ENCODE measurements around the gene C9orf152. TPM values are rescaled to one million over a fixed set of nuclear protein-coding genes. Genes with fewer than 3 reads are reported as not detected.
A peak's percentile ranks its signal among the peaks of the same experiment; 100 is the strongest.

The C9orf152 gene
- total and polyA plus RNA-seq, 2 of the 13 experiments (the other 11 are each of a cell fraction or from before 2014, with no cell fraction given): 0.24 to 0.48 TPM

DNA sequence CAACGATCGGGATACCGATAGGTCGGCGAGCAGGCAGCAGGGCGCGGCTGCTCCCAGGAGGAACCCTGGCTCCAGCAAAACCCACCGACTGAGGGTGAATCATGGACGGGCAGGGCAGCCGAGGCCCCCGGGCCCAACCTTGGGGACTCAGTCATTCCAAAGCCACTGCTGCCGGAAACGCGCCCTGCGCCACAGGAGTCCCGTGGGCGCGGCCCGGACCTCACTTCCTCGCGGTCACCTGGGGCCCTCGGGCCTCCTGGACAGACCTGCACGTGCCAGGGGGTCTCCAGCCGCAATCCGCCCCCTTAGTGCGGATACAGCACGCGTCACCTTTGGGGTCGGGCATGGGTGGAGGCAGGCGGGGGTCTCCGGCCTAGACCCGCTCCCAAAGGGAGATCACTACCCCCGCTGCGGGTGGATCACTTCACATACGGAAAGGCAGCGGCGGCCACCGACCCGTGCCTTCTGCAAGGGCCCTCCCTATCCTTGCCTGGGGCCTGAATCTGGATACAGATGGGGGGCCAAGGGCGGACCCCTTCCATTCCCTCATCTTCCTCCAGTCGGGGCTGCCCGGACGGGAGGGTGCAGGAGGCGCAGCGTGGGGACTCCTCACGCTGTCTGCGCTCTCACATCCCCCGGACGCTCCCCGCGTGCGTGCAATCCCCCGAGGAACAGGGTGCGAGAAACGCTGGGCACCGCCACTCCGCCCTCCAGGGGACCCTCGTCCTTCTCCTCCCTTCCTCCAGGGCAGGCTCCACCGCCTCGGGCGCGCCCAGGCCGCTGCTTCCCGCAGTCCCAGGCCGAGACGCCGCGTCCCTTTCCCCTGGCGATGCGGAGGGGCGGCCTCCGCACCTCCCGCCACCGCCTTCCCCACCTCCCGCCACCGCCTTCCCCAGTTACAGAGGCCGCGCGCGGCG, 47.8 kb upstream of the C9orf152 start (continued):
- TF ChIP-seq, protein P1, sequence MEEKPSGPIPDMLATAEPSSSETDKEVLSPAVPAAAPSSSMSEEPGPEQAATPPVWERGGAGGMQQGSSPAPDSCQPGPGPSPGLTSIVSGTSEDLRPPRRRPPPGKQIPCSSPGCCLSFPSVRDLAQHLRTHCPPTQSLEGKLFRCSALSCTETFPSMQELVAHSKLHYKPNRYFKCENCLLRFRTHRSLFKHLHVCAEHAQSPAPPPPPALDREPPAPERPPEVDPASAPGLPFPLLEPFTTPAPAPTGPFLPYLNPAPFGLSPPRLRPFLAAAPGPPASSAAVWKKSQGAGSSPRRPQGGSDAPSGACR (CRISPR knock-in tag; IDR thresholded peaks at IDR 0.05): no peak
- no peak; the same call in 1 of the 2 replicates for TF ChIP-seq ZFP90 (CRISPR knock-in tag; IDR thresholded peaks at IDR 0.05; ENCODE audit: borderline replicate concordance)
- TF ChIP-seq GTF2F1 (IDR thresholded peaks at IDR 0.05; ENCODE audit: low read length): no peak
- TF ChIP-seq, protein P2, sequence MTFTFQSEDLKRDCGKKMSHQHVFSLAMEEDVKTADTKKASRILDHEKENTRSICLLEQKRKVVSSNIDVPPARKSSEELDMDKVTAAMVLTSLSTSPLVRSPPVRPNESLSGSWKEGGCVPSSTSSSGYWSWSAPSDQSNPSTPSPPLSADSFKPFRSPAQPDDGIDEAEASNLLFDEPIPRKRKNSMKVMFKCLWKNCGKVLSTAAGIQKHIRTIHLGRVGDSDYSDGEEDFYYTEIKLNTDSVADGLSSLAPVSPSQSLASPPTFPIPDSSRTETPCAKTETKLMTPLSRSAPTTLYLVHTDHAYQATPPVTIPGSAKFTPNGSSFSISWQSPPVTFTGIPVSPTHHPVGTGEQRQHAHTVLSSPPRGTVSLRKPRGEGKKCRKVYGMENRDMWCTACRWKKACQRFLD (CRISPR knock-in tag; IDR thresholded peaks at IDR 0.05; ENCODE audit: borderline replicate concordance): no peak
- no peak for TF ChIP-seq TBL1XR1 (IDR thresholded peaks at IDR 0.05; ENCODE audit: borderline replicate concordance, low read length, partially characterized antibody)
- TF ChIP-seq JARID2 (CRISPR knock-in tag; IDR thresholded peaks at IDR 0.05; ENCODE audit: insufficient replicate concordance): no peak
- no peak for TF ChIP-seq NFATC3 (CRISPR knock-in tag; IDR thresholded peaks at IDR 0.05)
- TF ChIP-seq ZNF652 (CRISPR knock-in tag; IDR thresholded peaks at IDR 0.05; ENCODE audit: borderline replicate concordance, low read depth): no peak
- TF ChIP-seq, protein P3, sequence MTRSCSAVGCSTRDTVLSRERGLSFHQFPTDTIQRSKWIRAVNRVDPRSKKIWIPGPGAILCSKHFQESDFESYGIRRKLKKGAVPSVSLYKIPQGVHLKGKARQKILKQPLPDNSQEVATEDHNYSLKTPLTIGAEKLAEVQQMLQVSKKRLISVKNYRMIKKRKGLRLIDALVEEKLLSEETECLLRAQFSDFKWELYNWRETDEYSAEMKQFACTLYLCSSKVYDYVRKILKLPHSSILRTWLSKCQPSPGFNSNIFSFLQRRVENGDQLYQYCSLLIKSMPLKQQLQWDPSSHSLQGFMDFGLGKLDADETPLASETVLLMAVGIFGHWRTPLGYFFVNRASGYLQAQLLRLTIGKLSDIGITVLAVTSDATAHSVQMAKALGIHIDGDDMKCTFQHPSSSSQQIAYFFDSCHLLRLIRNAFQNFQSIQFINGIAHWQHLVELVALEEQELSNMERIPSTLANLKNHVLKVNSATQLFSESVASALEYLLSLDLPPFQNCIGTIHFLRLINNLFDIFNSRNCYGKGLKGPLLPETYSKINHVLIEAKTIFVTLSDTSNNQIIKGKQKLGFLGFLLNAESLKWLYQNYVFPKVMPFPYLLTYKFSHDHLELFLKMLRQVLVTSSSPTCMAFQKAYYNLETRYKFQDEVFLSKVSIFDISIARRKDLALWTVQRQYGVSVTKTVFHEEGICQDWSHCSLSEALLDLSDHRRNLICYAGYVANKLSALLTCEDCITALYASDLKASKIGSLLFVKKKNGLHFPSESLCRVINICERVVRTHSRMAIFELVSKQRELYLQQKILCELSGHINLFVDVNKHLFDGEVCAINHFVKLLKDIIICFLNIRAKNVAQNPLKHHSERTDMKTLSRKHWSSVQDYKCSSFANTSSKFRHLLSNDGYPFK (CRISPR knock-in tag; IDR thresholded peaks at IDR 0.05; ENCODE audit: borderline replicate concordance): peak; percentile 44; the same call in 1 of the 2 replicates
- TF ChIP-seq, protein P4, sequence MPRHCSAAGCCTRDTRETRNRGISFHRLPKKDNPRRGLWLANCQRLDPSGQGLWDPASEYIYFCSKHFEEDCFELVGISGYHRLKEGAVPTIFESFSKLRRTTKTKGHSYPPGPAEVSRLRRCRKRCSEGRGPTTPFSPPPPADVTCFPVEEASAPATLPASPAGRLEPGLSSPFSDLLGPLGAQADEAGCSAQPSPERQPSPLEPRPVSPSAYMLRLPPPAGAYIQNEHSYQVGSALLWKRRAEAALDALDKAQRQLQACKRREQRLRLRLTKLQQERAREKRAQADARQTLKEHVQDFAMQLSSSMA (CRISPR knock-in tag; IDR thresholded peaks at IDR 0.05): 0 out of 2 replicates have a peak, but pooled peaks have one; percentile 23
- TF ChIP-seq NR3C1 (CRISPR knock-in tag; IDR thresholded peaks at IDR 0.05): no peak
- TF ChIP-seq, protein P5, sequence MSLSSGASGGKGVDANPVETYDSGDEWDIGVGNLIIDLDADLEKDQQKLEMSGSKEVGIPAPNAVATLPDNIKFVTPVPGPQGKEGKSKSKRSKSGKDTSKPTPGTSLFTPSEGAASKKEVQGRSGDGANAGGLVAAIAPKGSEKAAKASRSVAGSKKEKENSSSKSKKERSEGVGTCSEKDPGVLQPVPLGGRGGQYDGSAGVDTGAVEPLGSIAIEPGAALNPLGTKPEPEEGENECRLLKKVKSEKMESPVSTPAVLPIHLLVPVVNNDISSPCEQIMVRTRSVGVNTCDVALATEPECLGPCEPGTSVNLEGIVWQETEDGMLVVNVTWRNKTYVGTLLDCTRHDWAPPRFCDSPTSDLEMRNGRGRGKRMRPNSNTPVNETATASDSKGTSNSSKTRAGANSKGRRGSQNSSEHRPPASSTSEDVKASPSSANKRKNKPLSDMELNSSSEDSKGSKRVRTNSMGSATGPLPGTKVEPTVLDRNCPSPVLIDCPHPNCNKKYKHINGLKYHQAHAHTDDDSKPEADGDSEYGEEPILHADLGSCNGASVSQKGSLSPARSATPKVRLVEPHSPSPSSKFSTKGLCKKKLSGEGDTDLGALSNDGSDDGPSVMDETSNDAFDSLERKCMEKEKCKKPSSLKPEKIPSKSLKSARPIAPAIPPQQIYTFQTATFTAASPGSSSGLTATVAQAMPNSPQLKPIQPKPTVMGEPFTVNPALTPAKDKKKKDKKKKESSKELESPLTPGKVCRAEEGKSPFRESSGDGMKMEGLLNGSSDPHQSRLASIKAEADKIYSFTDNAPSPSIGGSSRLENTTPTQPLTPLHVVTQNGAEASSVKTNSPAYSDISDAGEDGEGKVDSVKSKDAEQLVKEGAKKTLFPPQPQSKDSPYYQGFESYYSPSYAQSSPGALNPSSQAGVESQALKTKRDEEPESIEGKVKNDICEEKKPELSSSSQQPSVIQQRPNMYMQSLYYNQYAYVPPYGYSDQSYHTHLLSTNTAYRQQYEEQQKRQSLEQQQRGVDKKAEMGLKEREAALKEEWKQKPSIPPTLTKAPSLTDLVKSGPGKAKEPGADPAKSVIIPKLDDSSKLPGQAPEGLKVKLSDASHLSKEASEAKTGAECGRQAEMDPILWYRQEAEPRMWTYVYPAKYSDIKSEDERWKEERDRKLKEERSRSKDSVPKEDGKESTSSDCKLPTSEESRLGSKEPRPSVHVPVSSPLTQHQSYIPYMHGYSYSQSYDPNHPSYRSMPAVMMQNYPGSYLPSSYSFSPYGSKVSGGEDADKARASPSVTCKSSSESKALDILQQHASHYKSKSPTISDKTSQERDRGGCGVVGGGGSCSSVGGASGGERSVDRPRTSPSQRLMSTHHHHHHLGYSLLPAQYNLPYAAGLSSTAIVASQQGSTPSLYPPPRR (CRISPR knock-in tag; IDR thresholded peaks at IDR 0.05; ENCODE audit: borderline replicate concordance): 0 out of 2 replicates have a peak, but pooled peaks have one; percentile 26
- no peak for TF ChIP-seq FOXK2 (IDR thresholded peaks at IDR 0.05)
- no peak for TF ChIP-seq ZNF143 (CRISPR knock-in tag; IDR thresholded peaks at IDR 0.05)
- no peak for TF ChIP-seq ARNT (IDR thresholded peaks at IDR 0.05)
- TF ChIP-seq SMAD3 (CRISPR knock-in tag; IDR thresholded peaks at IDR 0.05): 0 out of 2 replicates have a peak, but pooled peaks have one; percentile 10
- peak; percentile 31; the same call in 1 of the 2 replicates for TF ChIP-seq PRMT3 (CRISPR knock-in tag; IDR thresholded peaks at IDR 0.05; ENCODE audit: borderline replicate concordance, low read depth)
- peak; percentile 20 for TF ChIP-seq ZNF883 (CRISPR knock-in tag; IDR thresholded peaks at IDR 0.05; ENCODE audit: not compliant biosample characterization)

Data from HepG2 (cell line).